Skeletal muscle satellite cell (primary cell): ENCODE results near the gene SLC7A4. TPM values are rescaled to one million over a fixed set of nuclear protein-coding genes. Genes with fewer than 3 reads are reported as not detected.
A peak's percentile ranks its signal among the peaks of the same experiment; 100 is the strongest.

ENCODE experiments used
- H3K27me3 ChIP-seq: 2 replicates; pipeline ENCODE4 v1.7.0; 2013; ENCODE audit warnings: low read length; ENCODE audit not compliant: control insufficient read depth, insufficient read depth
- H3K36me3 ChIP-seq: 2 replicates; pipeline ENCODE4 v1.7.0; 2013; ENCODE audit warnings: mild to moderate bottlenecking, control low read depth, low read length; ENCODE audit not compliant: insufficient read depth
- H3K4me1 ChIP-seq: 2 replicates; pipeline ENCODE4 v1.7.0; 2013; ENCODE audit warnings: low read length; ENCODE audit not compliant: control insufficient read depth, insufficient read depth
- H3K4me2 ChIP-seq: 2 replicates; pipeline ENCODE4 v1.7.0; 2013; ENCODE audit warnings: mild to moderate bottlenecking, low read length
- H3K4me3 ChIP-seq: 2 replicates; pipeline ENCODE4 v1.7.0; 2013; ENCODE audit warnings: low read length
- H3K9ac ChIP-seq: 2 replicates; pipeline ENCODE4 v1.7.0; 2013; ENCODE audit warnings: mild to moderate bottlenecking, low read depth, low read length, moderate library complexity
- H3K9me3 ChIP-seq: replicated peaks from 2 replicates; pipeline ENCODE4 v1.7.0; 2013; ENCODE audit warnings: mild to moderate bottlenecking, control low read depth, low read length
- total RNA-seq: library from RNA; depleted of rRNA; stranded (reverse); fragments of >200 nt; gene quantifications from 2 replicates; pipeline ENCODE4 v1.2.3, GENCODE V29; 2012; rRNA removed

The SLC7A4 gene
- 0.44 TPM in 1 of 2 replicates, not detected in the other for total RNA-seq

GRCh38 chr22:21032037-21032867 lies at the start of gene SLC7A4:
Gene SLC7A4, minus strand, starts transcription at chr22:21032561. Its CDS starts 749 bp downstream, at chr22:21031812.
- Histone ChIP-seq H3K9ac (no peak within 1 kb of the TSS), H3K9me3 (no peaks in the 10 kb centered on the region), H3K27me3 (peaks cover 55% of the 10 kb centered on the region), H3K36me3 (no peaks in the 10 kb centered on the region), H3K4me2 (peak within 1 kb of the TSS; percentile 29), H3K4me3 (no peak within 1 kb of the TSS), H3K4me1 (peaks cover 13% of the 10 kb centered on the region)

- no peak overlapping the region for H3K4me2 ChIP-seq
- H3K4me3 ChIP-seq = no peak overlapping the region
- H3K4me1 ChIP-seq = no peaks in the 10 kb centered on the region
- H3K9ac ChIP-seq = no peak overlapping the region
- no peaks in the 10 kb centered on the region for H3K36me3 ChIP-seq
- peaks cover 3% of the 10 kb centered on the region for H3K27me3 ChIP-seq
- no peaks in the 10 kb centered on the region for H3K9me3 ChIP-seq
These were observed 48.2 kb upstream of the SLC7A4 start for GRCh38 chr22:21080435-21081137.

DNA sequence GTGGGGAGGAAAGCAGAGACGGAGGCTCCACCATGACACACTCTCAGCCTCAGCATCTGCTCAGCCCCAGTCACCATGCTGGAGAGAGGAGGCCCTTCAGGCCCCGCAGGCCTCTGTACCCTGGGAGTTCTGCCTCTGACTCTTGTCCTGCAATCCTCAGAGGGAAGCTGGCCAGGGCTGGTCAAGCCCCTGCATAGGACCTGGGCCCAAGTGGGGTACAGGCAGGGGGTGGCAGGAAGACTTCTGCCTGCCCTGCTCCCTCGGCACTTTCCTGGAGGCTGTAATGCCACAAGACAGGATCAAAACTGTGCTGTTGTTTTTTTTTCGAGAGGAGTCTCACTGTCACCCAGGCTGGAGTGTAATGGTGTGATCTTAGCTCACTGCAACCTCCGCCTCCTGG lies 47.1 kb upstream of the SLC7A4 start:
- Histone ChIP-seq H3K4me3 (no peak overlapping the region), H3K9me3 (no peaks in the 10 kb centered on the region), H3K9ac (no peak overlapping the region), H3K4me2 (no peak overlapping the region), H3K36me3 (no peaks in the 10 kb centered on the region), H3K4me1 (peaks cover 2% of the 10 kb centered on the region), H3K27me3 (peaks cover 3% of the 10 kb centered on the region)

- no peak overlapping the region for H3K4me2 ChIP-seq
- H3K9ac ChIP-seq = no peak overlapping the region
- no peak overlapping the region for H3K4me3 ChIP-seq
- H3K4me1 ChIP-seq = peaks cover 8% of the 10 kb centered on the region
- H3K36me3 ChIP-seq = no peaks in the 10 kb centered on the region
- peaks cover 3% of the 10 kb centered on the region for H3K27me3 ChIP-seq
- no peaks in the 10 kb centered on the region for H3K9me3 ChIP-seq
These were observed 46.6 kb upstream of the SLC7A4 start for GRCh38 chr22:21078916-21079315.

DNA sequence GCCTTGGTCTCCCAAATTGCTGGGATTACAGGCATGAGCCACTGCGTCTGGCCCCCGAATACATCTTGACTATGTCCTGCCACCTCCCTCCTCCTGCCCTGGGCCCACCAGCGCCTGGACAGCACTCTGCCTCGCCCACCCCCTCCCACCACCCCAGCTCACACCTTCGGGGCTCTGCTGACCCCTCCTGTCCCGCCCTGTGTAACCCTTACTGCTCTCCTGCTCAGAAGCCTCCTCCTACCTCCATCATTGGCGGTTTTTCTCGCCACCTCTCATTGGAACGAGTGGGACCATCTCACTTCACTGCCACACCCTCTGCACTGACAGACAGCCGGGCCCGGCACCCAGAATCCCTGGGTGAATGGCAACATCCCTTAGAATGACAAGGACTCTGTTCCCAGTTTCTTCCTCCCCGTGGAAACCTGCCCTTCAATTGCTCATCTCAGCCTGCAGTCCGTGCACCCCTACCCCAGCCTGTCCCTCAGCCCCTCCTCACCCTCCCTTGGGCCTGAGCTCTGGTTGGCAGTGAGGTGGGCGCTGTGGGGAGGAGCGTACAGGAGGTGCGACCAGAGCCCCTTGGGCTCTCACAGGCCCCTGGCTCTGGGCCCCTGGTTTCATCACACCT lies 45.6 kb upstream of the SLC7A4 start:
- Histone ChIP-seq H3K4me2 (no peak overlapping the region), H3K9me3 (no peaks in the 10 kb centered on the region), H3K9ac (no peak overlapping the region), H3K4me1 (peaks cover 13% of the 10 kb centered on the region), H3K36me3 (no peaks in the 10 kb centered on the region), H3K27me3 (peaks cover 3% of the 10 kb centered on the region), H3K4me3 (no peak overlapping the region)

GRCh38 chr22:21076912-21077625 lies 44.7 kb upstream of the SLC7A4 start:
- H3K4me1 ChIP-seq = peaks cover 13% of the 10 kb centered on the region
- no peaks in the 10 kb centered on the region for H3K9me3 ChIP-seq
- no peak overlapping the region for H3K4me2 ChIP-seq

DNA sequence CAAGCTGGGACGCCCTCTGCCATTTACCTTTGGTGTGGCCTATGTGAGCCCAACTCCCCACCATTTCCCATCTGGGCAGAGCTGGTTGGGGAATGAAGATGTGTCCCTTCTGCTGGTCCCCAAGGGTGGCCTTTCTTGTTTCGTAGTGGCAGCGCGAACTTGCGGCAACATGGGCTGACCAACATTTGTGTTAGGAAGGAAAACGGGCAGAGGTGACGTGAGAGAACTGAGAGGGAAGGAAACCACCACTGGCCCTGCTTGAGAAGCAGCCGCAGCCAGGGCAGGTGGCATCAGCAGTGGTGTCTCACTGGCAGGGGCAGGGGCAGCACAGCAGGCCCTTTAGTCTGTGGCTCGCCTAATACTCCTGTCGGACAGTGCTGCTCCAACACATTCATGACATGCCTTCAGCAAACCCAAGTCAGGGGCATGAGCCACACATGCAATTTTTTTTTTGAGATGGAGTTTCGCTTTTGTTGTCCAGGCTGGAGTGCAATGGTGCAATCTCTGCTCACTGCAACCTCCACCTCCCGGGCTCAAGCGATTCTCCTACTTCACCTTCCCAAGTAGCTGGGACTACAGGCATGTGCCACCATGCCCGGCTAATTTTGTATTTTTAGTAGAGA lies 43.3 kb upstream of the SLC7A4 start:
- peaks cover 13% of the 10 kb centered on the region for H3K4me1 ChIP-seq
- H3K4me3 ChIP-seq = no peak overlapping the region
- H3K9ac ChIP-seq = no peak overlapping the region
- H3K9me3 ChIP-seq = no peaks in the 10 kb centered on the region
- H3K27me3 ChIP-seq = peaks cover 3% of the 10 kb centered on the region
- no peaks in the 10 kb centered on the region for H3K36me3 ChIP-seq
- no peak overlapping the region for H3K4me2 ChIP-seq

More at GRCh38 chr22:21076912-21077625, 44.7 kb upstream of the SLC7A4 start:
- Histone ChIP-seq H3K36me3 (no peaks in the 10 kb centered on the region), H3K27me3 (peaks cover 3% of the 10 kb centered on the region), H3K4me3 (no peak overlapping the region), H3K9ac (no peak overlapping the region)

- no peaks in the 10 kb centered on the region for H3K9me3 ChIP-seq
- peaks cover 13% of the 10 kb centered on the region for H3K4me1 ChIP-seq
- no peak overlapping the region for H3K4me3 ChIP-seq
- H3K27me3 ChIP-seq = peaks cover 3% of the 10 kb centered on the region
- peak overlapping the region; percentile 29 for H3K4me2 ChIP-seq
- no peaks in the 10 kb centered on the region for H3K36me3 ChIP-seq
- no peak overlapping the region for H3K9ac ChIP-seq
These were observed 41.8 kb upstream of the SLC7A4 start for GRCh38 chr22:21074102-21074715.

DNA sequence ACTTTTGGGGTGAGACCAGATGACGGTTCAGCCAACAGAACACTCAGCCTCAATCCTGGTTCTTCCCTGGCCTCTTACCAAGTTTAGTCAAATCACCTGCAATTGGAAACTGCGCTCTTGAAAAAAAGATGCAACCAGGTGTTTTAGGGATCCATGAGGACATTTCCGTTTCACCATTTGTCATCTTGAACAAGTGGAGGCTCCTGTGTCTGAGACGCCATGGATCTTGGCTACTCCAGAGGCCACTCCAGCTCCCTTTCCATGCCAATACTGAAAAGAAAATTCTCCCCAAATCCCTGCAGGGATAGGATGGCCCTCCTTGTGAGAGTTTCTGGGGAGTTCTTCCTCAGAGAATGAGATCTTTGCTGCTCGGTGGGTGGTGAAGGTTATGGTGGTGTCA lies 41.1 kb upstream of the SLC7A4 start:
- H3K4me1 ChIP-seq = peaks cover 13% of the 10 kb centered on the region
- no peak overlapping the region for H3K4me2 ChIP-seq
- no peak overlapping the region for H3K9ac ChIP-seq
- no peaks in the 10 kb centered on the region for H3K9me3 ChIP-seq
- H3K36me3 ChIP-seq = no peaks in the 10 kb centered on the region
- peaks cover 3% of the 10 kb centered on the region for H3K27me3 ChIP-seq
- H3K4me3 ChIP-seq = no peak overlapping the region

- Histone ChIP-seq H3K36me3 (no peaks in the 10 kb centered on the region), H3K4me2 (no peak overlapping the region), H3K27me3 (peaks cover 3% of the 10 kb centered on the region), H3K4me3 (no peak overlapping the region), H3K9ac (no peak overlapping the region), H3K9me3 (no peaks in the 10 kb centered on the region), H3K4me1 (peaks cover 13% of the 10 kb centered on the region)
These were observed 40.7 kb upstream of the SLC7A4 start for GRCh38 chr22:21073023-21073422.
